ENCODE data around the gene TCERG1.

DNA sequence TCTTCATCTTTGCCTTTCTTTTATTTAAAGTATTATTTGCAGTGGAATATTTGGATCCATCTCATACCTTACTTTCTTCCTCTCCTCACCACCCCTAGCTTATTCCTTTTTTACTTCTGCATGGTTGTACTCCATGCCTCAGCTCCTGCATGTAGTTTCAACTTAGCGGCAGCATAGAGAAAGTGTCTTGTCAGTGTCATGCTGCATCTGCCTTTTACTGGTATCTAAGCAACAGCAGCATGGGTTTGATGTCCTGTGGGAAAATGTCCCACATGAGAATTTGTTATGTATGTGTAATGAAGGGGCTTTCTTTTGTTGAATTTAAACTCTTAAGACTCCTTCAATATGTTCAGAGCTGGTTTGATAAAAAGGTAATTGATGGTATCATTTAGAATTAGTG is 20.6 kb downstream of the TCERG1 start:
- TF ChIP-seq, protein P1, sequence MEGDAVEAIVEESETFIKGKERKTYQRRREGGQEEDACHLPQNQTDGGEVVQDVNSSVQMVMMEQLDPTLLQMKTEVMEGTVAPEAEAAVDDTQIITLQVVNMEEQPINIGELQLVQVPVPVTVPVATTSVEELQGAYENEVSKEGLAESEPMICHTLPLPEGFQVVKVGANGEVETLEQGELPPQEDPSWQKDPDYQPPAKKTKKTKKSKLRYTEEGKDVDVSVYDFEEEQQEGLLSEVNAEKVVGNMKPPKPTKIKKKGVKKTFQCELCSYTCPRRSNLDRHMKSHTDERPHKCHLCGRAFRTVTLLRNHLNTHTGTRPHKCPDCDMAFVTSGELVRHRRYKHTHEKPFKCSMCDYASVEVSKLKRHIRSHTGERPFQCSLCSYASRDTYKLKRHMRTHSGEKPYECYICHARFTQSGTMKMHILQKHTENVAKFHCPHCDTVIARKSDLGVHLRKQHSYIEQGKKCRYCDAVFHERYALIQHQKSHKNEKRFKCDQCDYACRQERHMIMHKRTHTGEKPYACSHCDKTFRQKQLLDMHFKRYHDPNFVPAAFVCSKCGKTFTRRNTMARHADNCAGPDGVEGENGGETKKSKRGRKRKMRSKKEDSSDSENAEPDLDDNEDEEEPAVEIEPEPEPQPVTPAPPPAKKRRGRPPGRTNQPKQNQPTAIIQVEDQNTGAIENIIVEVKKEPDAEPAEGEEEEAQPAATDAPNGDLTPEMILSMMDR (conservative IDR thresholded peaks at IDR 0.05; ENCODE audit: low read depth, low read length) = no peak
- no peak for TF ChIP-seq EZH2 (IDR thresholded peaks at IDR 0.05; ENCODE audit: borderline replicate concordance, low read depth, low read length, poor library complexity, severe bottlenecking)
